ENCODE measurements around the gene HOXA2. TPM values are rescaled to one million over a fixed set of nuclear protein-coding genes. Genes with fewer than 3 reads are reported as not detected.
A peak's percentile ranks its signal among the peaks of the same experiment; 100 is the strongest.

The HOXA2 gene
- total RNA-seq, 2 donors from 2014 or later = not detected

- H3K9me3 Mint-ChIP-seq = peaks cover 0 to 2% of the 10 kb centered on the region in 2 donors
- H3K4me1 Mint-ChIP-seq (ENCODE audit: low read depth) = peaks cover 15% of the 10 kb centered on the region
- DNase-seq (no peak), ATAC-seq (replicated peaks in 1 of 2) (no peak)
- no peak overlapping the region for H3K27ac Mint-ChIP-seq
- peaks cover 0 to 8% of the 10 kb centered on the region in 2 donors for H3K36me3 Mint-ChIP-seq (ENCODE audit: insufficient read depth in 2 of 2)
- peaks cover 89% of the 10 kb centered on the region for H3K27me3 Mint-ChIP-seq (ENCODE audit: low read depth)
- H3K4me3 Mint-ChIP-seq = no peak overlapping the region
Measured at GRCh38 chr7:27091105-27091504, 11.4 kb downstream of the HOXA2 start.

GRCh38 chr7:27088002-27088922 is 14.2 kb downstream of the HOXA2 start:
- Mint-ChIP-seq H3K27ac (no peak overlapping the region), H3K4me1 (ENCODE audit: low read depth) (no peaks in the 10 kb centered on the region), H3K36me3 (ENCODE audit: insufficient read depth in 2 of 2) (peaks cover 0 to 2% of the 10 kb centered on the region in 2 donors), H3K4me3 (peak overlapping the region; percentile 51 to 75), H3K9me3 (peaks cover 0 to 2% of the 10 kb centered on the region in 2 donors), H3K27me3 (ENCODE audit: low read depth) (peaks cover 68% of the 10 kb centered on the region)
- DNase-seq = no peak
- no peak for ATAC-seq (replicated peaks in 1 of 2)

GRCh38 chr7:27083646-27084045 is 18.8 kb downstream of the HOXA2 start:
- Mint-ChIP-seq H3K4me3 (no peak overlapping the region), H3K27me3 (ENCODE audit: low read depth) (peaks cover 22% of the 10 kb centered on the region), H3K27ac (no peak overlapping the region), H3K36me3 (ENCODE audit: insufficient read depth in 2 of 2) (peaks cover 0 to 2% of the 10 kb centered on the region in 2 donors), H3K9me3 (no peaks in the 10 kb centered on the region), H3K4me1 (ENCODE audit: low read depth) (no peaks in the 10 kb centered on the region)
- DNase-seq = no peak
- no peak for ATAC-seq (replicated peaks in 1 of 2)

- no peak for DNase-seq
- no peaks in the 10 kb centered on the region for H3K9me3 Mint-ChIP-seq
- ATAC-seq (replicated peaks in 1 of 2) = no peak
- H3K27me3 Mint-ChIP-seq (ENCODE audit: low read depth) = peaks cover 8% of the 10 kb centered on the region
- no peak overlapping the region for H3K4me3 Mint-ChIP-seq
- no peaks in the 10 kb centered on the region for H3K36me3 Mint-ChIP-seq (ENCODE audit: insufficient read depth in 2 of 2)
- no peak overlapping the region for H3K27ac Mint-ChIP-seq
- H3K4me1 Mint-ChIP-seq (ENCODE audit: low read depth) = no peaks in the 10 kb centered on the region
Measured at GRCh38 chr7:27082171-27082570, 20.3 kb downstream of the HOXA2 start.

- ATAC-seq (replicated peaks in 1 of 2) (no peak), DNase-seq (no peak)
- H3K27ac Mint-ChIP-seq = no peak overlapping the region
- H3K4me1 Mint-ChIP-seq (ENCODE audit: low read depth) = no peaks in the 10 kb centered on the region
- H3K9me3 Mint-ChIP-seq = no peaks in the 10 kb centered on the region
- no peak overlapping the region for H3K4me3 Mint-ChIP-seq
- no peaks in the 10 kb centered on the region for H3K36me3 Mint-ChIP-seq (ENCODE audit: insufficient read depth in 2 of 2)
- H3K27me3 Mint-ChIP-seq (ENCODE audit: low read depth) = peaks cover 2% of the 10 kb centered on the region
Measured at GRCh38 chr7:27080844-27081436, 21.5 kb downstream of the HOXA2 start.

- H3K27ac Mint-ChIP-seq = no peak overlapping the region
- DNase-seq (no peak), ATAC-seq (replicated peaks in 1 of 2) (no peak)
- no peaks in the 10 kb centered on the region for H3K36me3 Mint-ChIP-seq (ENCODE audit: insufficient read depth in 2 of 2)
- H3K27me3 Mint-ChIP-seq (ENCODE audit: low read depth) = no peaks in the 10 kb centered on the region
- no peak overlapping the region for H3K4me3 Mint-ChIP-seq
- H3K9me3 Mint-ChIP-seq = no peaks in the 10 kb centered on the region
- H3K4me1 Mint-ChIP-seq (ENCODE audit: low read depth) = no peaks in the 10 kb centered on the region
Measured at GRCh38 chr7:27079234-27079975, 23.1 kb downstream of the HOXA2 start.

- H3K4me1 Mint-ChIP-seq (ENCODE audit: low read depth) = no peaks in the 10 kb centered on the region
Measured at GRCh38 chr7:27078616-27079233, 23.8 kb downstream of the HOXA2 start.

GRCh38 chr7:27073076-27073475 is 29.4 kb downstream of the HOXA2 start:
- Mint-ChIP-seq H3K27ac (no peak overlapping the region), H3K4me1 (ENCODE audit: low read depth) (no peaks in the 10 kb centered on the region)
- ATAC-seq (replicated peaks in 1 of 2) = no peak

More at GRCh38 chr7:27078616-27079233, 23.8 kb downstream of the HOXA2 start:
- no peak for DNase-seq
- no peak for ATAC-seq (replicated peaks in 1 of 2)
- H3K9me3 Mint-ChIP-seq = no peaks in the 10 kb centered on the region
- H3K27ac Mint-ChIP-seq = no peak overlapping the region
- H3K4me3 Mint-ChIP-seq = no peak overlapping the region
- H3K27me3 Mint-ChIP-seq (ENCODE audit: low read depth) = no peaks in the 10 kb centered on the region
- no peaks in the 10 kb centered on the region for H3K36me3 Mint-ChIP-seq (ENCODE audit: insufficient read depth in 2 of 2)

GRCh38 chr7:27071622-27072390 is 30.7 kb downstream of the HOXA2 start:
- Mint-ChIP-seq H3K4me1 (ENCODE audit: low read depth) (no peaks in the 10 kb centered on the region), H3K9me3 (no peaks in the 10 kb centered on the region), H3K27me3 (ENCODE audit: low read depth) (peaks cover 19% of the 10 kb centered on the region), H3K27ac (no peak overlapping the region), H3K4me3 (no peak overlapping the region), H3K36me3 (ENCODE audit: insufficient read depth in 2 of 2) (no peaks in the 10 kb centered on the region)
- DNase-seq (no peak), ATAC-seq (replicated peaks in 1 of 2) (no peak)

More at GRCh38 chr7:27073076-27073475, 29.4 kb downstream of the HOXA2 start:
- no peak overlapping the region for H3K4me3 Mint-ChIP-seq
- DNase-seq = no peak
- H3K36me3 Mint-ChIP-seq (ENCODE audit: insufficient read depth in 2 of 2) = no peaks in the 10 kb centered on the region
- peaks cover 7% of the 10 kb centered on the region for H3K27me3 Mint-ChIP-seq (ENCODE audit: low read depth)
- no peaks in the 10 kb centered on the region for H3K9me3 Mint-ChIP-seq

- H3K36me3 Mint-ChIP-seq (ENCODE audit: insufficient read depth in 2 of 2) = no peaks in the 10 kb centered on the region
- DNase-seq = no peak
- no peak for ATAC-seq (replicated peaks in 1 of 2)
Measured at GRCh38 chr7:27068259-27068658, 34.2 kb downstream of the HOXA2 start.

GRCh38 chr7:27066148-27066547 is 36.3 kb downstream of the HOXA2 start:
- Mint-ChIP-seq H3K27me3 (ENCODE audit: low read depth) (peaks cover 12% of the 10 kb centered on the region), H3K9me3 (no peaks in the 10 kb centered on the region), H3K4me1 (ENCODE audit: low read depth) (no peaks in the 10 kb centered on the region), H3K27ac (no peak overlapping the region), H3K36me3 (ENCODE audit: insufficient read depth in 2 of 2) (no peaks in the 10 kb centered on the region), H3K4me3 (no peak overlapping the region)
- ATAC-seq (replicated peaks in 1 of 2) (no peak), DNase-seq (no peak)

More at GRCh38 chr7:27068259-27068658, 34.2 kb downstream of the HOXA2 start:
- Mint-ChIP-seq H3K4me1 (ENCODE audit: low read depth) (no peaks in the 10 kb centered on the region), H3K9me3 (no peaks in the 10 kb centered on the region), H3K27ac (no peak overlapping the region), H3K27me3 (ENCODE audit: low read depth) (peaks cover 19% of the 10 kb centered on the region), H3K4me3 (no peak overlapping the region)

GRCh38 chr7:27065709-27066108 is 36.8 kb downstream of the HOXA2 start:
- Mint-ChIP-seq H3K27me3 (ENCODE audit: low read depth) (peaks cover 16% of the 10 kb centered on the region), H3K36me3 (ENCODE audit: insufficient read depth in 2 of 2) (no peaks in the 10 kb centered on the region), H3K4me1 (ENCODE audit: low read depth) (no peaks in the 10 kb centered on the region), H3K4me3 (no peak overlapping the region), H3K9me3 (no peaks in the 10 kb centered on the region), H3K27ac (no peak overlapping the region)
- no peak for ATAC-seq (replicated peaks in 1 of 2)
- DNase-seq = no peak

Data from activated T-cell treated with anti-CD3 and anti-CD28 coated beads, Interleukin-2, amount 50 U/mL, for 72 hours (primary cell).